Hematopoietic multipotent progenitor cell treated with erythropoietin and hydrocortisone succinate and interleukin-3 and kit ligand, for 17 days (in vitro differentiated cells): ENCODE measurements around the gene CNFN.

Source experiments
- DNase-seq: peaks from one replicate; pipeline ENCODE4 v3.0.0-alpha.2; 2015; ENCODE audit warnings: low spot score

Gene CNFN

DNA sequence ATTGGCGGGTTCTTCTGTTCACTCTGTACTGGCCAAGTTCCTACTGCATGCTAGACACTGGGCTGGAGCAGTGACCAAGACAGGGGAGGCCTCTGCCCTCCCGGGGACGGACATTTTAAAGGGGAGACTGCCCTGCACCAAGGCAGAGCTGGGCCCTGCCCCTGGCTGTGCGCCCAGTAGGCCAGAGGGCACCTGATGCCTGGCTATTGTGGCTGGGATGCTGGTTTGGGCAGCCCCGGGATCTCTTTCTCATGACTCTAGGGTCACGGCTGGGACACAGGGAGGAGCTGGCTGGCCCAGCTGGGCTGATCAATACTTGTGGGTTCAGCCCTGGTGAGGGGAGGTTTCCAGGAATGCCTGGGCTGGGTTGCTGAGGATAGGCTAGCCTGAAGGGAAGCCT is 19.4 kb upstream of the CNFN start:
- no peak for DNase-seq

DNA sequence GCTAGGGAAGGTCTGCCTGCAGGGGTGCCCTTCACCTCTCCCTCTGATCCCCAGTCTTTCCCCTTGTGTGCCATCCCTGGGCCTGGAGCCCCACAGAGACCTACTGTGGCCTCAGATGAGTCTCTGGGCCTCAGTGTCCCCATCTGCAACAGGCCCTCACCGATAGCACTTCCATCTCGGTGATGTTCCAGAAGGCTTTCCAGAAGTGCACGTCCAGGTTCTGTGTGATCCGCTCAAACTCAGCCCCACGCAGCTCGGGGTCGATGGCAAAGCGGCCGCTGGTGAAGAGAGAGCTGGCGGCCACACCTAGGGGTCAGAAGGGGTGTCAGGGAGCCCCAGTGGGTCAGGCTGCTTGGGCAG is 17.7 kb upstream of the CNFN start:
- no peak for DNase-seq

GRCh38 chr19:42407085-42407815 is 17.2 kb upstream of the CNFN start:
- DNase-seq: no peak

DNA sequence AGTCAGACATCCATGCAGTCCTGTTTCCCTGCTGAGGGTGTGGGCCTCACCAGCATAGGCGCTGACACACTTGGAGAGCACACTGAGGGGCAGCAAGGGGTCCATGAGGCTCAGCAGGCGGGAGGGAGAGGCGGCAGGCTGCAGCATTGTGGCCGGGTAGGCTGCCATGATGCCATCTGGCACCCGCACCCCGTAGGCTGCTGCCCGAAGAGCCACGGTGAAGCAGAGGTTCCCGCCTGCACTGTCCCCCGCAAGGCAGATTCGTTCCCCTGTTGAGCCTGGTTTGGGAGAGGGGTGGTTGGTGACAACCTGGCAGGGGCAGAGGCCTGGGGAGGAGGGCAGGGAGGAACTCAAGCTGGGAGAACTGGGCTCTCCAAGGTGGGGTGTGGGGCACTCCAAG is 16.0 kb upstream of the CNFN start:
- DNase-seq: no peak

DNA sequence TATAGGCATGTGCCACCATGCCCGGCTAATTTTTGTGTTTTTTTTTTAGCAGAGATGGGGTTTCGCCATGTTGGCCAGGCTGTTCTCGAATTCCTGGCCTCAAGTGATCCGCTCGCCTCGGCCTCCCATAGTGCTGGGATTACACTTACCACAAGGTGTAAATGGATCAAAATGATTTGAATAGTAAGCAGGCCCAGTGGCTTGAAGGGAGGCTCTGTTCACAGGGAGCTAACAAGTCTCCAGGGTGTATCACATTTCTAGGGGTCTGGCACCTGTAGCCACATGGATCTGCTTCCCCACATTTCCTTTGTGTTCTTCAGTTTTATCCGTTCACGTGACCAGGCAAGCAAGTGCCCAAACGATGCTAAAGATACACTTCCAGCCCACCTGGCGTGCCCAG is 13.5 kb upstream of the CNFN start:
- no peak for DNase-seq

- no peak for DNase-seq
These were observed 12.4 kb upstream of the CNFN start for GRCh38 chr19:42402376-42403116.

DNA sequence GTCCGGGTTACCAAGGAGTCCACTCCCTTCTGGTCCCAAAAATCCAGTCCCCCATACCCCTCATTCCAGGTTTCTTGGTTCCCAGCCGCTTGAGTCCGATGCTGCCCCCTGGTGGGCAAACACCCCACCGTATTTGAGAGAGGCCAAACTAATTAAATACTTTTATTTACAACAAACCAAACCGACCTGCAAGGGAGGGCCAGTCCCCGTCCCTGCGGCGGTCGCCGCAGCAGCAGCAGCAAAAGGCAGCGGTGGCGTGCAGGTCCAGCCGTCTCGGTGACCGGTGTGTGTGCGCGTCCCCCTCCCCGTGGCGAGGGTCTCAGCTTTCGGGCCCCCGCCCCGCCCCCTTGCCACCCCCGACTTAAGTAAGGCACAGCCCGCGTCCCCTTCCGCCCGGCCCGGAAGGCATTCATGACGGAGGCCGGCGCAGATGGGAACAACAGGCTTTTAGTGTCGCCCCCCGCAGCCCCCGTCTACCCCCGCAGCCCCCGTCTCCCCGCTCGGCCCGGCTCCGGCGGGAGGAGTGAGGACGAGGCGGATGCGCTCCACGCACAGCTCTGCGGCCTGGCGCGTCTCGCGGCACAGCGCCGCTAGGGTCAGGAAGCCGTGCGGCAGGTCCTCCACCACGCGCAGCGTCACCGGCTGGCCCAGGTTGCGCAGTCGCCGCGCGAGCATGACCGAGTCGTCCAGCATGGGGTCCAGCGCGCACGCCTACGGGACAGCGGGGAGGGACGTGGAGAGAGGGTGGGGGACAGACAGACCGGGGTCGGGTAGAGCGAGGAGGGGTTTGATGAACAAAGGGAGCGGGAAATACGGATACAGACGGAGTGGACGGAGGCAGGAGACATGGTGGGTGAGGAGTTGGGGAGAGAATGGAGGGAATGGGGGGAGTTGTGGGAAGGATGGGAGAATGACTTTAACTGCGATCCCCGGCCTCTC is 11.5 kb upstream of the CNFN start:
- DNase-seq: peak; percentile 75

GRCh38 chr19:42400404-42400803 is 10.3 kb upstream of the CNFN start:
- no peak for DNase-seq

DNA sequence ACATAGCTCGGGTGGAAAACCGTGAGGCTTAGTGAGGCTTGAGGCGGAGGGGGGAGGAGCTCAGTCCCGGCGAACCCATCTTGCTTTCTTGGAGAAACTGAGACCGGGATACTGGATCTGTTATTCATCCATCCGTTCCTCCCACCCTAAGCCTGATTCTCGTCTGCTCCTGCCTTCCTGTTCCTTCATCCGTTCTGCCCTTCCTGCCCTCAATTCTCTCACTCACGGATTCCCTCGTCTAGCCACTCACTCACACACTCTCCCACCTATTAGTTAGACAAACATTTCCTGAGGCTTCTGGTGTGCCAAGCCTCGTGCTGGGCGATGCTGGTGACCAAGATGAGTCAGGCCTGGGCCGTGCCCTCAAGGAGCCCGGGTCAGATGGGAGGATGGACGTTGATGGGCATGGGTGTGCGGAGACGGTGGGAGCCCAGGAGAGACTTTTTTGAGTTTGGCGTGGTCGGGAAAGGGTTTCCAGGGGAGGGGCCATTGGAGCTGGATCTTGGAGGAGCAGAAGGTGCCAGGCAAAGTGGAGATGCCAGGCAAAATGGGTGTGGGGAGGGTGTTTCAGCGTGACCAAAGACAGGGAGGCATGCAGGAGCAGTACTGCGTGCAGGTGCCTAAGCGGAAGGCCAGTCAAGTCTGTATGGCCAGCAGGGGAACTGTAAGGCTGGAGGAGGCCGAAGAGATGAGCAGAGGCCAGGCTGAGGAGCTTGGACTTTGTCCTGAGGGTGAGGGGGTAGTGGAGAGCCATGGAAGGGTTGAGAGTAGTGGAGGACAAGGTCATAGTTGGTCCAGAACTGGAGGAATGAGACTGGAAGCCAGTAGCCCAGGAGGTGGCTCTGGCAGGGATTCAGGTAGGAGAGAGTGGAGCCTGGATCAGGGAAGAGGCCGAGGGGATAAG is 7.4 kb upstream of the CNFN start:
- no peak for DNase-seq

GRCh38 chr19:42396381-42397262 is 6.5 kb upstream of the CNFN start:
- DNase-seq: peak; percentile 92

GRCh38 chr19:42394751-42395150 is 4.7 kb upstream of the CNFN start:
- DNase-seq: no peak

DNA sequence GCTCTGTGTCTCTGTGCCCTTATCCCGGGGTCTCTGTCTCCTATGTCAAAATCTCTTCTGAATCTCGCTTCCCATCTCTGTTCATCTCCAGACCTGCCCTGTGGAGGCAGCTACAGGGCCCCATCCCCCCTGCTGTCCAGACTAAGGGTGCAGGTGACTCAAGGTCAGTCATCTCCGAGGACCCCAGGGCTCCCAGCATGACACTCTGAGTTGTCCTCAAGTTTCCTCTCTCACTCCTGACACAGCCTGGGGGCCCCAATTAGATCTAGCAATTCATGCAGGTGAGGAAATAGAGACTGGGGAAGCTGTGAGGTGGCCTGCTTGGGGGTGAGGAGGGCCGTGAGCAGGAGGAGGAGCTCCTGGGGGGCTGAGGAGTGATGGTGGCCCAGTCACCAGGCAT is 2.1 kb upstream of the CNFN start:
- DNase-seq: no peak

DNA sequence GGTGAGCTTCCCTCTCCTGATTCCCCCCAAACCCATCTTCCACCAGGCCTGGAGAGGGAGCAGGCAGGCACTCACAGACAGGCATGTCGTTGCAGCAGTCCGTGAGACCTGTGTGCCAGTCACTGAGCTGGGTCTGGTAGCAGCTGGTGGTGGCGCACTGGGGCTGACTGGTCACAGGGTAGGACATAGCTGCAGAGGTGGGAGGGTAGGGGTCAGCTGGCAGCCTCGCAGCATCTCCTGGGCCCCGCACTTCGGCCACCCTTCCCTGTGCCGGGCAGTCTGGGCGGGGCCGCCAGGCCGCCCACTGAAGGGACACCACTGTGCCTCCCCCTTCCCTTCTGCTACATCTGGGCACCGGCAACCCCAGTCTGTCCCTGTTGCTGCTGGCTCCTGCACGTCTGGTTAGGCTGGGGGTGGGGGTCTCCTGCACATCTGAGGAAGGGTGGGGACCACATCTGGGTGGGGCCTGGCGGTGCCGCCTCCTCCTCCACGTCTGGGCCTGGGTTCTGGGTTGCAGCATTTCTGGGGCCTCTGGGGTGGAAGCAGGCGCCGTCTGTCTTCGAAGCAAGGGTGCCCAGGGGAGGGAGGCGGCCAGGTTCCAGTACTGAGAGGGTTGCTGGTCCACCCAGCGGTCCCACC is 1.1 kb downstream of the CNFN start:
- no peak for DNase-seq

GRCh38 chr19:42386974-42387707 is 3.0 kb downstream of the CNFN start:
- DNase-seq: peak; percentile 14

- no peak for DNase-seq
These were observed 9.9 kb downstream of the CNFN start for GRCh38 chr19:42380155-42380554.

GRCh38 chr19:42378225-42379215 is 11.6 kb downstream of the CNFN start:
- DNase-seq: no peak

- DNase-seq: no peak
These were observed 13.9 kb downstream of the CNFN start for GRCh38 chr19:42376177-42376555.
